NCI-H446 (cell line): ENCODE results near the gene OCIAD2.
"Not testable (repeated sequence)": the region's sequence is repeated elsewhere in the genome, so short reads cannot be mapped to it uniquely, and the experiment has no call there.

Experiments
- DNase-seq, 2 experiments: peaks; one replicate each; lab custom pipeline; 2025; lab: John Stamatoyannopoulos, UW

The OCIAD2 gene

DNA sequence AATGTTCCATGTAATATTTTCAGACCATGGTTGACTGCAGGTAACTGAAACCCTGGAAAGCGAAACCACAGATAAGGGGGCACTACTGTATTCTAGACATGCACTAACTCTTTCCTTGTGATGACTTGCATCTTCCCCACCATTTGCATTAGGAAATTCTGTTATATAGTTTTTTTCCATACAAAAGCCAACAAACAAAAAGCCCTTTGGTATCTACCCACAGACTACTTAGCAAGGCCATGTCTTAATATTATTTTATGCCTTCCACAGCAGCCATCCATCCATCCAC is 52.2 kb downstream of the OCIAD2 start:
- DNase-seq, result no peak

DNA sequence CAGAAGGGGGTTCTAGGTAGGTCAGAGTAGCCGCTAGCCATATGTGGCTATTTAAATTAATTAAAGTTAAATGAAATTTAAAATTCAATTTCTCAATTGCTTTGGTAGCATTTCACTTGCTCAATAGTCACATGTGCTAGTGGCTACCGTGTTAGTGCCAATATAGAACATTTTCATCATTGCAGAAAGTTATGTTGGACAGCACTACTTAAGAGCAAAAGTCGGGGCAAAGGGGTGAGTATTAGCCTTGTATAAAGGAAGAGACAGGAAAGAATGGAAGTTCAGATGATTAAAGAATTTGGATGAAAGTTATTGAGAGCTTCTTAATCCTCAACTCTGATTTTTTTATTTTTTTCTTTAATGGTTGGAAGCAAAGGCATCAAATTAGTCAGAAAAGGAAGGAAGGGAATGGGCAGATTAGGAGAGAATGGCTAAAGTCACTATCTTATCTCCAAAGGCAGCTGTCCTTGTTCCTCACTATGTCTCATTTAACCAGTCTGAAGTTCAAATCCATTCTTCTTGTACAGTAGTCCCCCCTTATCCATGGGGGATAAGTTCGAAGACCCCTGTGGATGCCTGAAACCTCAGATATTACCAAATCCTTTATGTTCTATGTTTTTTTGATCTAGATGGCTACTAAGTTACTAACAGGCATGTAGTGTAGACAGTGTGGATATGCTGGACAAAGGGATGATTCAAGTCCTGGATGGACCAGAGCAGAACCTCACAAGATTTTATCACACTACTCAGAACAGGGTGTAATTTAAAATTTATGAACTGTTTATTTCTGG is 52.8 kb downstream of the OCIAD2 start:
- no peak for DNase-seq

DNA sequence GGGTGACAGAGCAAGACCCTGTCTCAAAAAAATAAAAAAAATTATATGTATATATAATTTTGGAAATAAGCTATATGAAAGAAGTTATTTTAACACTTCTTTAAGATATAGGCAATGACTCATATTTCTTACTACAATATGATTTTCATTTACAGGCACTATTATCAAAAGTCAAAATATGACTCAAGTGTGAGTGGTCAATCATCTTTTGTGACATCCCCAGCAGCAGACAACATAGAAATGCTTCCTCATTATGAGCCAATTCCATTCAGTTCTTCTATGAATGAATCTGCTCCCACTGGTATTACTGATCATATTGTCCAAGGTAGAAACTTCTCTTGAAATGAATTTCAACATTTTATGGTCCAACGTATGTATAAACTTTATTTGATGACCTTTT is 54.9 kb downstream of the OCIAD2 start:
- no peak for DNase-seq

DNA sequence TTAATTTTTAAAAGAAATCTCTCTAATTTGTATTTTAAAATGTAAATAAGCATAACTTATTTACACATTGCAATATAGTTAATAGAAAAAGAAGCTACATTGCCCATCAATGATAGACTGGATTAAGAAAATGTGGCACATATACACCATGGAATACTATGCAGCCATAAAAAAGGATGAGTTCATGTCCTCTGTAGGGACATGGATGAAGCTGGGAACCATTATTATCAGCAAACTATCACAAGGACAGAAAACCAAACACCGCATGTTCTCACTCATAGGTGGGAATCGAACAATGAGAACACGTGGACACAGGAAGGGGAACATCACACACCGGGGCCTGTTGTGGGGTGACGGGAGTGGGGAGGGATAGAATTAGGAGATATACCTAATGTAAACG is 57.8 kb downstream of the OCIAD2 start:
- DNase-seq, result not testable (repeated sequence)

DNA sequence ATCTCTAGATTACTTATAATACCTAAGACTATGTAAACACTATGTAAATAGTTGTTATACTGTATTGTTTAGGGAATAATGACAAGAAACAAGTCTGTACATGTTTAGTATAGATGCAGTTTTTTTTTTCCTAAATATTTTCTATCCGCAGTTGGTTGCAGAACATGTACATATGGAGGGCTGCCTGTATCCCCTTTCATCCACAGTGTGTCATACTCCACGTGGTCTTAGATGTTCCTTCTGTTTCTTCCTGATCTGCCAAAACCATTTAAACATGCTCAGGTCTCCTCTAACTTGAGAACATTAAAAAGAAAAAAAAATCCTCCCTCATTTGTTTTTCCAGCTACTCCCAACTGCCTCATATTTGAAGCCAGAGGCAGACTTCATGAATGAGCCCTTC is 61.7 kb downstream of the OCIAD2 start:
- peak in 1 of 2 experiments; percentile 24 for DNase-seq

DNA sequence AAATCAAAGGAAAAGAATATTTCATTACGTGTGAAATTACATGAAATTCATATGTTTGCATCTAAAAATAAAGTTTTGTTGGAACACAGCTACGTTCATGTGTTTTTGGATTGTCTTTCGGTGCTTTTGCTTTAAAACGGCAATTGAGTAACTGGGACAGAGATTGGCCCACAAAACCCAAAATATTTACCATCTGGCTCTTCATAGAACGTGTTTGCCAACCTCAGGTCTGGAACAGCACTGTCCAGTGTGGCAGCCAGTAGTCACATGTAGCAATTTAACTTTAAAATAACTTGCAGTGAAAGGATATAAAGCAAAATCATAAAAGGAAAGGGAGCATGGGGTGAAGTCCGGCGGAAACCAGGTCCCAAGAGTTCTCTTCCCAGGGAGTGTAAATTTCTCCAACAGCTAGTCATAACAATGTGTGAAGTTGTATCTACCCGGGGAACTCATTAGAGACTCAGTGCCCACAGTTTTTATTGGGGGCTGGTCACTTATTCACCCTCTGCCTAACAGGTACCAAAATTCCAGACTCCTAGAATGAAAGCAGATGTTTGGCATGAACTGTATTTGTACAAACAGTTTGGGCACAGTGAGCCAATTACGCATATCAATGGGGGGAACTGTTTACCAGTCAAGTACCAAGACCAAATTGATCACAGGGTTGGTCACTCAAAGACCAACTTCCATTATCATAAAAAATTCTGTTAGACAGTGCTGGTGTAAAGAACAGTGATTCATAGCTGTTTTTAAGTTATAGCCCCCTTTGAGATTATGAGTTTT is 65.3 kb downstream of the OCIAD2 start:
- DNase-seq, result no peak

DNA sequence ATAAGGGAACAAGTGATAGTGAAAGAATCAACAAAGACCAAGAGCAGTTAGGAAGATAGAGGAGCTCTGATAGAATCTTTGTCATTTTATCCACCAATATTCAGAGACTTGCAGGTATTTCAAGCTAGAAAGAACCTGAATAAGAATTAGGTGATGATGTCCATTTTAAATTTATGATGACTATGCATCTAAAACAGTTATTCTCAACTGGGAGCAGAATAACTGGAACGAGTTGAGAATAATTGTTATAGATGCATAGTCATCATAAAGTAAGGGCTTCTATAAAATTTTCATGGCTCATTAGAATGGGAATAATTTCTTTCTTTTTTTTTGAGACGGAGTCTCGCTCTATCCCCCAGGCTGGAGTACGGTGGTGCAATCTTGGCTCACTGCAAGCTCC is 69.9 kb downstream of the OCIAD2 start:
- DNase-seq, result no peak
